Suppressor macrophage treated with lipopolysaccharide for 1 hour (primary cell): ENCODE results near the gene PRKCA.
"Not testable (repeated sequence)": the region's sequence is repeated elsewhere in the genome, so short reads cannot be mapped to it uniquely, and the experiment has no call there.

ENCODE experiments used
- DNase-seq, 3 donors: peaks; one replicate each; pipeline ENCODE4 v3.0.0-alpha.2; 2020 to 2022

PRKCA gene

DNA sequence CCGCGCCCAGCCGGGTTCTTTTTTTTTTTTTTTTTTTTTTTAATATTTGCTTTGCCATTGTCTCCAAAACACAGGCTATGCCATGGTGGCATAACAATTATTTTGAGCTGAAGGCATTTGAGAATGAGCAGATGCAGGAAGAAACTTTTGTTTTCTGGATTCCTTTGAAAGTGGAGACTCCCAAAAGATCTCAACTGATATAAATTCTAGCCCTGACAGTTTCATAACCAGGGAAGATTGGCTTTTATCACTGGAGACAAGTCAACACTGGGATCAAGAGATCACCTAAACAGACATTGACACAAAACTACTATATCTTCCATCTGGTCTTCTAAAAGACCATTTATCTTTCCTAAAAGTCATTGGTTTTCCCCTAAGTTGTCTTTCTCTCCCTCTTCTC, 10.1 kb upstream of the PRKCA start:
- DNase-seq, result no peak

DNA sequence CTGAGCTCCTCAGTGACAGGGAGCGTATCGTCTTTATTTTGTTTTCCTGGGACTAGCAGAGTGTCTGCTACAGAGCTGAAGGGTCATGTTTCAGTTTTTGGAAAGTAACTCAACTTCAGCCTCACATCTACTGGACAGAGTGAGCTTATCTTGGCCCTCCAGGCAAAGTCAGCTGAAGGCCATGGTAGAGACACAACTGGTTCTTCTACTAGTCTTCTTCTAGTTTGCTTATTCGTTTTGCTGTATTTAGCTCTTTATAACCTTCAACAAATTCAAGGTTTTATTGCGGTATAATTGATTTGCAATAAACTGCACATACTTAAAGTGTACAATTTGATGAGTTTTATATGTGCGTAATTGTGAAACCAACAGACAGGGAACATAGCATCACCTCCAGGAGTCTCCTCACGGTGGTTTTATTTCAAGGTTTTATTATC, 6.1 kb upstream of the PRKCA start:
- DNase-seq, result no peak

DNA sequence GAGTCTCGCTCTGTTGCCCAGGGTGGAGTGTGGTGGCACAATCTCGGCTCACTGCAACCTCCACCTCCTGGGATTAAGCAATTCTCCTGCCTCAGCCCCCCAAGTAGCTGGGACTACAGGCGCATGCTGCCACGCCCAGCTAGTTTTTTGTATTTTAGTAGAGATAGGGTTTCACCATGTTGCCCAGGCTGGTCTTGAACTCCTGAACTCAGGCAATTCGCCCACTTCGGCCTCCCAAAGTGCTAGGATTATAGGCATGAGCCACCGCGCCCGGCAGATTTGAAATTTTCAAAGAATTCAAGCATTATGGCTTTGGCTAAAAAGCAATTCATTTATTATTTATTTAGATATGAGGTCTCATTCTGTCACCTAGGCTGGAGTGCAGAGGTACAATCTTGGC, 5.0 kb upstream of the PRKCA start:
- DNase-seq, result not testable (repeated sequence)

DNA sequence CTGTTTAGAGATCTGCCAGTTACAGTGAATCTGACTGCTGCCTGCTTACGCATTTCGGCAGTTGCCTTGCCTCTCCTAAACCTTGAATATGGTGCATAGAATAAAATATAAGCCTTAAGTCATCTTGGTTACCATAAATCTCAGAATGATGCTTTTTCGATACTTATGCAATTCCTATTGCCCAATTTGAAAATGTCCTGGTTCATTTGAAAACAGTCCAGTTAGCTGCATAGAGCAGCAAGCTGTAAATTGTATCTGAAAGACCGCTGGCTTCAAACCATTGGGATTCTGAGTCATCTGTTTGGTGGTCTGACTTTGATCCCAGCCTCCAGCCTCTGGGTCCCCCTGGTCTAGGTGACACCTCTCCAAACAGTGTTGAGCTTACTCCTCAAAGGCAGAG, 2.7 kb upstream of the PRKCA start:
- DNase-seq, result no peak

DNA sequence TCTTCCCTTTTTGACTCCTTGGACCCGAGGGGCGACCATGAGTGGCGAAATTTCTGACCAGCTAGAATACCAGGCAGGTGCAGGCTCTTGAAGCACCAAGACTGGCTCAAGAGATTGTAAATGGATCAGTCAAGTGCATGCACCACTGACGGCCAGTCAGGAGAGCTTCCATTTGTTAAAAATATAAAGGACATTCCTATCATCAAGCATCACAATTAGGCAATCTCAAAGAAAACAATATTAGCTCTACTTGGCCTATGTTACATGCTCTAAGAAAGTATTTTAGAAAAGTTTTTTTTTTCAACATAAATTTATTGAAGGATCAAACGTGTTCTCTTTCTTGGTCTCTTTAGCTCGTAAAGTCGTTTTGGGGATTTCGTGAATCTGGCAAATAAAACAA, 1.5 kb upstream of the PRKCA start:
- no peak for DNase-seq

DNA sequence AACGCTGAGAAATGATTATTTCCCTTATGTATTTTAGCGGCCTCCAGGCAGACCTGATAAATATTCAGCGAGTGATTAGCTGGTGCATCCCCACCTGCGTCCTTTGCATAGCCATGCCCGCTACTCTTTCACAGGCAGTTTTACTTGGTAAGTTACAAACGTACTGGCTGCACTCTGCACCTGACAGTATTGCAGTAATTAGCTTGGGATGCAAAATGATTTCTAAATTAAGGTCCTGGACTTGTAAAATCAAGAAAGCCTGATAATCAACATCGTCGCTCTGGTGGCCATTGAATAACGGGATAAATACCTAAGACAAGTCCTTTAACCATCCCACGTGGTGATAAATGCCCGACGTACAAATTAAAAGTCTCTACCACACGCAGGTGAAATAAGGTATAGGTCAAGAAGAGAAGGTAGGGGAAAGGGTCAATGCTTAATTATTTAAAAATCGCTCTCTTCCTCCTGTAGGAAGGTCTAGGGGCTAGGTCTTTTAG, 998 bp upstream of the PRKCA start:
- no peak for DNase-seq

DNA sequence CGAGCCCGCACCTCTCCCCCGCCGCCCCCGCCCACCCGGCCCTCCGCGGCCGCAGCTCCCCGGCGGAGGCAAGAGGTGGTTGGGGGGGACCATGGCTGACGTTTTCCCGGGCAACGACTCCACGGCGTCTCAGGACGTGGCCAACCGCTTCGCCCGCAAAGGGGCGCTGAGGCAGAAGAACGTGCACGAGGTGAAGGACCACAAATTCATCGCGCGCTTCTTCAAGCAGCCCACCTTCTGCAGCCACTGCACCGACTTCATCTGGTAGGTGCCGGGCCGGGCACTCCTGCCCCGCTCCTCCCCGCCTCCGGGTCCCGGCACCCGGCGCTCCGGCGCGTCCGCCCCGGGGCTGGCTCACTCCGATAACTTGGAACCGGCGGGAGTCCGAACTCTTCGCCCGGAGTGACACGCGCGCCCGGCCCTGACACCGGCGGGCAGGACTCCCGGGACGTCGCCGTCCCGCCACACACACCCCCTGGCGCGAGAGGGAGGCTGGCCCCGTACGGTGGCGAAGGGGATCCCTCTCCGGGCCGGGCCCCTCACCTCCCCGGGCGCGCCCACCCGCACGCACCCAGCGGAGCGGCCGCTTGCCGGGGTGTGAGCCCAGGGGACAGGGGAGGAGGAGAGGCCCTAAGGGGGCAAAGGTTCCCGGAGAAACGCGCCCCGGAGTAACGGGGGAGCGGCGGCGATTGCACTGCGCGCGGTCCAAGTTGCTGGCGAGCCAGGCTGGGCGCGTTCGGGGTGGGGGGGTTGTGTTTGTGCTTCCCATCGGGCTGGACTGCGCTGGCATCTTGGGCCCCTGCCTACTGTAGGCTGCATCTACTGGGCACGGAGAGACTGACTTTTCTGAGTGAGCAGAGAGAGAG, 581 bp downstream of the PRKCA start:
- peak; percentile 42 to 65 (median 43) for DNase-seq

DNA sequence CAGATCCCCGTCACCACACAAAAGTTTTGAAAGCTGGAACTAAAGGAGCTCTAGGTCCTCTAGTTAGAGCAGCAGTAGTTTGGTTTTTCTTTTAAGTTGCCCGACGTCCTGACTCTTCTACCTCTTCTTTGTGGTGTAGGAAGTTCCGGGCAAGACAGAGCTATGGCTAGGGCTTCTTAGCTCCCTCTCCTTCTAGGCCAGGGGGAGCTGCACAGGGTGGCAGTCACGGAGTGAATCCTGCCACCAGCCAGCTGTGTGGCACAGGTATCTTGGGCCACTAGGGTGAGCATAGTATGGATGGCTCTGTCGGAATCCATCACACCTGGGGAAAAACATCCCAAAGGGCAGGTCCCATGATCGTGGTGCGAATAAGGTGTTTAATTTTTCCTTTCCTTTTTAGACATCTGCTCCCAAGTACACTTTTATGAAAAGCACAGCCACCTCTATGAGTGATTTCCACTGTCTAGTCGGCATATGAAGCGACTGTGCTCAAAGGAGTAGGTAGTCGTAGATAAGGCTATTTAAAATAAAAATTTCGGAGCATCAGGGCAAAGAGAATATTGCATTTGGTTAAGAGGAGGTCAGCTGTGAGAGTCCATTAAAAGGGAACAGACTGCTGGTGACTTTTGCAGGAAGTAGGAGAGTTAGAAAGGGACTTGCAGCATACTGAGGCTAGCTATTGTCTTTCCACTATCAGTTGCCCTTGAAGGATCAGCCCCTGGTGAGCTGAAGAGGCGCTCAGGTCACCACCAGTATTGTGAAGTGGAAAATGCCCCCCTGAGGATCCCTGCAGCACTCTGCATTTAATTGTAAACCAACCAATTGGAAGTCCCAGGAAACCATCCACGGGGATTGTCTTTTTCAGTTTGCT, 2.1 kb downstream of the PRKCA start:
- peak in 2 of 3 donors; percentile 9 to 21 for DNase-seq

DNA sequence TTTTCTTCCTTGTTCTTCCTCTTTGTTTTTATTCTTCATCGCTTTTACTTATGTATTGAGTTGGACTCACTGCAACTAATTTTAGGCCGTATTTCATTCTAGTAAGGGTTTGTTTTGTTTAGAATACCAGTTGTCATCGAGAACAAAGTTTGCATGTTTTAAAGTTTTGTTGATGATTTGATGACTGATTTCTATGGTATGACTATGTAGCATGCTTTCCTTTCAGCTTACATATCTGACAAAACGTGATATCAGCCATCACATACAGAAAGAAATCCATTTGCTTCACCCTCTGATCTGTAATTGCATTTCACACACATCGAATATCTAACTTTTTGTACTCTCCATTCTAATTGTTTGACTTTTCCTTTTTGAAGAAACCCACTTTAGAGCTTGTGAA, 4.0 kb downstream of the PRKCA start:
- DNase-seq, result no peak

DNA sequence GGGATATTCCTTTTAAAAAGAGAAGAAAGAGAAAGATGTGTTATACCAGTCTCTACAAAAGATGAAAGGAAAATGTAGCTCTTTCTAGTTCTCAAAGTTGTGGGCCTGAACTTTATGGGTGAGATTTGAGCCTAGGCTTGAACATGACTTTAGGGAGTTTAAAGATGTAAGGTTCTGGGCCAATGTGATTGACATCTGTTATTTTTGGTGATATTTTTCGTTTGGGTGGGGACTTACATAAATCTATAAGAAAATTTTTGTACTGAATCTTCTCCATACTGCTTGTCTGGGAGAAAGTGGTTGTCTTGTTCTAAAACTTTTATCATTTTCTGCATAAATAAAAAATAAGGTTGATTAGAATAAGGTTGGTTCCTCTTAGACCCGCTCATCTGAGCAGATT, 4.8 kb downstream of the PRKCA start:
- DNase-seq, result no peak

DNA sequence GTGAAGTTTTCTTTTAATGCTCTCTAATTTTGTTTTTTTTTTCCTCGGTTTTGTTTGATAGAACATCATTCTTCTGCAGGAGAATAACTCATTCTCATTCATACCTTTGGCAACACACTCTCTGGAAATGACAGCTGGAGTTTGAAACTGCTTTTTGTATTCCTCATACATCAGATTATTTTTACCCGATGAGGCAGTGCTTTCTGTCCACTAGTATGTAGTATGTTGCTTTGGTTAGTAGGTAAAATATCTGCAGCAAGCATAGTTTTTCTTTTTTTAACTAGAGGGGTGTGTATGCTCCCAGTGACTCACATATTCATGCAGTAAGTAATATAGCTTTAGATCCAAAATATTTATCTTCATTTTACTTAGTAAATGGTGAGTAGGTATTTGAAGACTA, 6.4 kb downstream of the PRKCA start:
- DNase-seq, result no peak

DNA sequence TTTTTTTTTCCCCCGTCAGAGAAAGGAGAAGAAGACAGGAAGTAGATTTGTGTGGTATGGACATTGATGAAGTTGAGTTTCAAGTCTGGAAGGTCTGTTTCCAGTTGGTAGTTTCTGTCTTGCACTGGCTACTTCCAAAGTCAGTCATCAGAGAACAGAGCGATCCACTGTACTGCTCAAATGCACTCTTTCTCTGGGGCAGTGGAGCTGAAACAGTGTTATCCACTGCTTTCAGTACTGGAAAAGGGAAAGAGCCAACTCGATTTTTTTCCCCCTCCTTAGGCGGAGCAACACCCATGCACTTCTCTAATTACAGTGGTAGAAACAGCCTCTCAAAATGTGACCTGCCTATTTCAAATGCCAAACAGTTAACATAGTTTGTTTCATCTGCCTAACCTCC, 7.4 kb downstream of the PRKCA start:
- DNase-seq, result no peak

DNA sequence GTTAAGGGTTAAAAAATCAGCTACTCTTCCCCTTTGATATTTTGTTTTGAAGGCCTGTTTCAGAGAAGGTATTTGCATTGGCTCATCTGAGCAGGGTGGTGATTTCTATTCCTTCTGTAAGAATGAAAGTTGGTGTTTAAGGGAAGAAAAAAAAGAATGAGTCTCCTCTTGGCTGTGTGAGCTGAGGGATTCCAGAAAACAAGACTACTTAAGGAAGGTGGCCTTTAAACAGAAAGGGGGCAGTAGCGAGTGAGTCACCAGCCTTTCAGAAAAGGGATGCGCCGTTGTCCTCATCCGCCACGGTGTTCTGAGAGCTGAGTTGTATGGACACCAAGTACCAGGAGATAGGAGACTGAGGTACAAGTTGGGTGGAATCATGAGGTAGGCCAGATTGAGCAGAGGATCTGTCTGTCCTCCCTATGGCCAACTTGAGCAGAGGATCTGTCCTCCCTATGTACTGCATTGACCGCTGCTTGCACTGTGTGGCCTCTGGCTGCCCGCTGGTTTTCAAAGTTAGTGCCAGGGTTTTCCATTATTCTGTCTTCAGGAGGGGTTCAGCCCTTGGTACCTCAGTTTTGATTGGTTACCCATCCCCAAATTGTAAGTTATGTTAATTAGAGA, 8.2 kb downstream of the PRKCA start:
- DNase-seq, result no peak

DNA sequence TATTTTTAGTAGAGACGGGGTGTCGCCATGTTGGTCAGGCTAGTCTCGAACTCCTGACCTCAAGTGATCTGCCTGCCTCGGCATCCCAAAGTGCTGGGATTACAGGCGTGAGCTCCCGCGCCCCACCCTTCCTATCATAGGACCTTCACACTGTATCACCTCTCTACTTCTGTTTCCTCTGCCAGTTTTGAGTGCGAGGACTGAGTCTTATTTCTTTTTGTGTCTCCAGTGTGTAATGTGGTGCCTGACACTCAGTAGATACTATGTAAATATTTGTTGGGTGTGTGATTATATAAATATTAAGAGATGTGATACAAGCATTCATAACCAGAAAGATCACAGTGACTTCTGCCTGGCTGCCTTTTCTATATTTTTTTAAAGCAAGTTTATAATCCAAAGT, 10.5 kb downstream of the PRKCA start:
- DNase-seq, result no peak

DNA sequence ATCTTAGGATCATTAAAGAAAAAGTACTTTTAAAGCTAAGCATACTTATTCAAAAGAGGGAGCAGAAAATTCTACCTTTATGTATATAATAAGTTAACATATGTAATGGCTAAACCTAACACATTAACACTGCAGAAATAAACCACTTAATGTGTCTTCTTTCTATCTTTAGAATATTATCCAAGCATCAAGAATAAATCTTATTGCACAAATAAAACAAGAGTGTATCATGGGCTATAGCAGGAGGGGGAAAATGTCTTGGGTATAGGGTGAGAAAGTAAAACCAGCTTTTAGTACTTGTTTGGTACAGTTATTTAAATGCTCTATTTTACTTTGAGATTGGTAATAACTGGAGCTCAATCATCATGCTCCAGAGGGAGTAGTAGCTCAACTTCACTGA, 10.9 kb downstream of the PRKCA start:
- no peak for DNase-seq

DNA sequence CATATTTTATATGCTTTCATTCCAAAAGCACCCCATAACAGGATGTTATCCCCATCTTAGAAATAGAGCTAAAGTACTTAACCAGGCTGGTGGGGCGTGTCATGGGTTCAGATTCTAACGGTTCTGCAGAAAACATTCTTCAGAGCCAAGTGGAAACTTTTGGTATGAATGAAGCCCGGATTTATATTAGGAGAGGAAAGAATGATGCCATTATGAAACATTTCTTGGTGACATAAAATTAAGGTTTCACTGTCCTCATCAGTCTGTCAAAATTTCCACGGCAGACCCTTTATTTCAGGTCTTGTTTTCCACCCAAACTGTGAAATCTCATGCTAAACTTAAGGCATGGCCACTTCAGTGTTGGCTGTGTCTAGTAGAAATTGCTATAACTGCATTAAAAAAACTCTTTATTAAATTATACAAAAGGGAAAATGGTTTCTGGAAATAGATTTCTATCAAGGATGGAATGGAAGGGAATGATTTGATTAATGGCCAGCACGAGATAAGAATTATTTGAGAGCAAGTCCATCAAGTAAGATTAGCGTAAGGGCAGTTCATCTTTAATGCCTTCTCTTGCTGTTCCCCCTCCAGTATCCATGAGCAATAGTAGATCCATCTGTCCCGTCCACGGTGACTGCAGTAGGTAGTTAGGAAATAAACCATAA, 11.7 kb downstream of the PRKCA start:
- DNase-seq, result no peak

DNA sequence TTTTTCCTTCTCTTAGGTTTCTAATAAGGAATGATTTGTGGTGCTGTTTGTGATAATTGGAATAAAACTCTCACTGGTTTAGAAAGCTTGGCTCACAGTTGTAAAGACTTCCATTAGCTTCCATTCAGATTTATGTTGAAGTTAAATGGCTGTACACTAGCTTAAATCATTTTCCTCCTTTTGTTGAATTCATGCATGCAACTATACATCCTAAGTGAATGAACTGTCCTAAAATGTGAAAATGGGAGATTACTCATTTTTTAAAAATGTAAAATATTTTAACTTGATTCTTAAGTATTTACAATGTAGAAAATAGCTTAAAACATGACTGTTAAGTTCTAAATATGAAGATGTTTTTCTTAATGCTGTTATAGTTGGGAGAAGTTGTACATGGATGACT, 15.2 kb downstream of the PRKCA start:
- DNase-seq, result no peak

DNA sequence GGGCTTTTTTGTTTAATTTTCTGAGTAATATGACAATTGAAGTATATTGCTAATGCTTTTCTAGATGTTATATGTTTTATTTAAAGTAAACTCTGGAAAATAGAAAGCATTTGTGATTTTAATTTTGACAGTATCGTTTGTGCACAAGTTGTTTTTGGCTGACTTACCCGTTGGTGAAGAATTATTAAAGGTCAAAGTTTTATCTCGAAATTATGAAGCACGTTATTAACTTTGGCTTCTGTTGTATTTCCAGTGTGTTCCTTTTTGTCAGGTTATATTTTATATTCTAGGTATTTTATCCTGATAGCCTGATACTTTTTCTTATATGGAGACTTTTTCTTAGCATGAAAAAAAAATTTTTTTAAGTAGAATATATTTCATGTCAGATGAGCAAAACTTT, 16.8 kb downstream of the PRKCA start:
- no peak for DNase-seq

DNA sequence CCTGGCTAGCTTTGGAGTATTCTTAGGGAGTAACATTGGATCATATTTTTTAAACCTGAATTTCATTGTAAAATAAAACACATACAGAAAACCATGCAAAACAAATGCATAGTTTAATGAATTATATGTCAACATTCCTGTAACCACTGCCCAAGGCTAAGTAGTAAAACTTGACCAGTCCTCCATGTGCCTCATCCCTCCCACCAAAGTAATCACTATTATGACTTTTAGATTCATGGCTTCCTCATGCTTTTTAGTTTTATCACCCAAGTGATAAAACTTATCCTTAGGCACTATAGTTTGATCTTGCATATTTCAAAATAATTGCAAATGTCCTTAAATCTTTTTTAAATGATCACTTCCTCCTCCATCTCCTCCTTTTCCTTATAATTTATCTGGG, 20.4 kb downstream of the PRKCA start:
- DNase-seq, result no peak

DNA sequence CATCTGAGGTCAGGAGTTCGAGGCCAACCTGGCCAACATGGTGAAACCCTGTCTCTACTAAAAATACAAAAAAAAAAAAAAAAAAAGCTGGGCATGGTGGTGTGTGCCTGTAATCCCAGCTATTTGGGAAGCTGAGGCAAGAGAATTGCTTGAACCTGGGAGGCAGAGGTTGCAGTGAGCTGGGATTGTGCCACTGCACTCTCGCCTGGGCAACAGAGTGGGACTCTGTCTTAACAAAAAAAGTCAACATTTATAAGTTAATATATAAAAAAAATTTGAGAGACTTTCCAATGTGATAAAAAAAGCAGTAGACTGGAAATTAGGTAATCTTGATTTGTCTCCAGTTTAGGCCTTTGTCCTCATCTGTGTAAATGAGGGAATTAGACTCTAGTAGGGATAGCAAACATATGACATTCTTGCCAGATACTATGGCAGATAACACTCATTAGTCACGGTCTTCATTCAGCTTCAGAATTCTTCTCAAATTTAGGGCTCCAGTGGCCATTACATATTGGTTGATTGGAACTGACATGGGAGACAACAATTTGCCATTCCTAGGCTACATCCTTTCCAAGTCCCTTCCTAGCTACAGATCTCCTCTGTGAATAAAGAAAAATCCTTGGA, 22.1 kb downstream of the PRKCA start:
- not testable (repeated sequence) for DNase-seq

DNA sequence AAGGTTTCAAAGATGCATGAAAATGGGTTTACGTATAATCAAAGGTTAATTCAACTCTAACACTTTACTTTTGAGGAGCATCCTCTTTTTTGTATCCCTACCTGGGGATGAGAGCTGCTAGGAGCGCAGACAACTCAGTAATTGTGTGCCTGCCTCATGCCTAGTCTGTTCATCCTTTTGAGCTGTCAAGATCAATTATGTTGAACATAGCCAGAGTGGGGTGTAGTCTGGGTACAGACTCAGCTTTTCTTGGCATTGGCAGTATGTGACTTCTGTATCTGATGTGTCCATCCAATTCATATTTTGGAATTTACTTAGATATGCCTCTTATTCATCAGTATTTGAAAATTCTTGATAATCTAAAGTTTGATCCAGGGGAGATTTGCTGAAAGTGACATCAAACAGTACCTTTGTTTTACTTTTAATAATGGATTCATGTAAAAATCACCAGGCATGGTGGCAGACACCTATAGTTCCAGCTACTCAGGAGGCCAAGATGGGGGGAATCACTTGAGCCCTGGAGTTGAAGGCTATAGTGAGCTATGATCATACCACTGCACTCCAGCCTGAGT, 24.1 kb downstream of the PRKCA start:
- no peak for DNase-seq

DNA sequence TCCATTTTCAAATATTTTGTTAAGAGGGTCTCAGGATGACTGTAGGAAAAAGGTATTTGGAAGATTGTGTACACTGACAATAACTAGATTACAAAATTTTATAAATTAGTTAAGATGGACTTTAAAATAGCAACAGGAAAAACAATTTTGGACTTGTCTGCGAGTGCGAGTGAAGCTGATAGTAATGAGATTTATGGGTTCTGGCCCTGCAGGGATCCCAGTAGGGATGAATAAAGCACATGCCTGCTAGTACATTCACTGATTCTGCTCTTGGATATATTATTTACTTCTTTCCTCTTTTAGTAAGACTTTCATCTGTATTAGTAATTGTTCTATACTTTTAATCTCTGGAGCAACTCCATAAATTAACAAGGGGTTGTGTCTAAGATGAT, 28.2 kb downstream of the PRKCA start:
- DNase-seq, result no peak
